Activated naive CD8-positive, alpha-beta T cell (primary cell): Measurements from ENCODE around the gene FHIT.
"Not testable (repeated sequence)": the region's sequence is repeated elsewhere in the genome, so short reads cannot be mapped to it uniquely, and the experiment has no call there.

Experiments used
- H3K27ac Mint-ChIP-seq: one replicate; pipeline ENCODE4 v1.8.0; 2021; ENCODE audit warnings: mixed read lengths
- H3K27me3 Mint-ChIP-seq: one replicate; pipeline ENCODE4 v1.8.0; 2021; ENCODE audit warnings: mixed read lengths
- H3K36me3 Mint-ChIP-seq: one replicate; pipeline ENCODE4 v1.8.0; 2021; ENCODE audit warnings: mixed read lengths
- H3K4me1 Mint-ChIP-seq: one replicate; pipeline ENCODE4 v1.8.0; 2021; ENCODE audit warnings: low read depth, mixed read lengths
- H3K4me3 Mint-ChIP-seq: one replicate; pipeline ENCODE4 v1.8.0; 2021; ENCODE audit warnings: mild to moderate bottlenecking, mixed read lengths
- H3K9me3 Mint-ChIP-seq: one replicate; pipeline ENCODE4 v1.8.0; 2021; ENCODE audit warnings: low read depth, mixed read lengths

The FHIT gene

GRCh38 chr3:61081554-61081953, 169.7 kb downstream of the FHIT start:
- peaks cover 5% of the 10 kb centered on the region for H3K36me3 Mint-ChIP-seq
- peaks cover 8% of the 10 kb centered on the region for H3K9me3 Mint-ChIP-seq
- no peak overlapping the region for H3K27ac Mint-ChIP-seq
- no peaks in the 10 kb centered on the region for H3K4me1 Mint-ChIP-seq
- no peak overlapping the region for H3K4me3 Mint-ChIP-seq
- H3K27me3 Mint-ChIP-seq: no peaks in the 10 kb centered on the region

GRCh38 chr3:61080737-61081445, 170.4 kb downstream of the FHIT start:
- H3K36me3 Mint-ChIP-seq: peaks cover 5% of the 10 kb centered on the region
- no peaks in the 10 kb centered on the region for H3K27me3 Mint-ChIP-seq
- peaks cover 8% of the 10 kb centered on the region for H3K9me3 Mint-ChIP-seq
- H3K4me1 Mint-ChIP-seq: no peaks in the 10 kb centered on the region
- no peak overlapping the region for H3K4me3 Mint-ChIP-seq
- H3K27ac Mint-ChIP-seq: no peak overlapping the region

GRCh38 chr3:61078048-61078752, 173.1 kb downstream of the FHIT start:
- no peaks in the 10 kb centered on the region for H3K4me1 Mint-ChIP-seq
- no peak overlapping the region for H3K4me3 Mint-ChIP-seq
- peaks cover 3% of the 10 kb centered on the region for H3K36me3 Mint-ChIP-seq
- H3K9me3 Mint-ChIP-seq: no peaks in the 10 kb centered on the region
- H3K27me3 Mint-ChIP-seq: no peaks in the 10 kb centered on the region
- no peak overlapping the region for H3K27ac Mint-ChIP-seq

GRCh38 chr3:61077551-61077950, 173.7 kb downstream of the FHIT start:
- H3K4me1 Mint-ChIP-seq: no peaks in the 10 kb centered on the region
- no peaks in the 10 kb centered on the region for H3K9me3 Mint-ChIP-seq
- peaks cover 3% of the 10 kb centered on the region for H3K36me3 Mint-ChIP-seq
- no peaks in the 10 kb centered on the region for H3K27me3 Mint-ChIP-seq
- H3K27ac Mint-ChIP-seq: no peak overlapping the region
- no peak overlapping the region for H3K4me3 Mint-ChIP-seq

- H3K27me3 Mint-ChIP-seq: no peaks in the 10 kb centered on the region
- no peak overlapping the region for H3K4me3 Mint-ChIP-seq
- H3K9me3 Mint-ChIP-seq: no peaks in the 10 kb centered on the region
These were observed 176.5 kb downstream of the FHIT start for GRCh38 chr3:61074783-61075182.

GRCh38 chr3:61073566-61074165, 177.6 kb downstream of the FHIT start:
- Mint-ChIP-seq H3K4me3 (no peak overlapping the region), H3K4me1 (no peaks in the 10 kb centered on the region), H3K36me3 (peaks cover 2% of the 10 kb centered on the region), H3K27me3 (no peaks in the 10 kb centered on the region), H3K9me3 (no peaks in the 10 kb centered on the region), H3K27ac (no peak overlapping the region)

More at GRCh38 chr3:61074783-61075182, 176.5 kb downstream of the FHIT start:
- Mint-ChIP-seq H3K27ac (no peak overlapping the region), H3K36me3 (peaks cover 2% of the 10 kb centered on the region), H3K4me1 (no peaks in the 10 kb centered on the region)

- Mint-ChIP-seq H3K9me3 (no peaks in the 10 kb centered on the region), H3K27me3 (no peaks in the 10 kb centered on the region), H3K36me3 (peaks cover 2% of the 10 kb centered on the region), H3K4me3 (no peak overlapping the region), H3K27ac (no peak overlapping the region), H3K4me1 (no peaks in the 10 kb centered on the region)
These were observed 183.2 kb downstream of the FHIT start for GRCh38 chr3:61068084-61068483.

GRCh38 chr3:61066800-61067199, 184.5 kb downstream of the FHIT start:
- H3K27ac Mint-ChIP-seq: no peak overlapping the region
- no peaks in the 10 kb centered on the region for H3K4me1 Mint-ChIP-seq
- H3K36me3 Mint-ChIP-seq: peaks cover 2% of the 10 kb centered on the region
- no peaks in the 10 kb centered on the region for H3K9me3 Mint-ChIP-seq
- H3K27me3 Mint-ChIP-seq: no peaks in the 10 kb centered on the region
- H3K4me3 Mint-ChIP-seq: no peak overlapping the region

- H3K27ac Mint-ChIP-seq, H3K9me3 Mint-ChIP-seq, H3K36me3 Mint-ChIP-seq, H3K4me1 Mint-ChIP-seq, H3K4me3 Mint-ChIP-seq, H3K27me3 Mint-ChIP-seq: not testable (repeated sequence)
These were observed 185.0 kb downstream of the FHIT start for GRCh38 chr3:61066222-61066621.

GRCh38 chr3:61065451-61066011, 185.7 kb downstream of the FHIT start:
- Mint-ChIP-seq H3K9me3 (no peaks in the 10 kb centered on the region), H3K36me3 (peaks cover 2% of the 10 kb centered on the region), H3K27me3 (no peaks in the 10 kb centered on the region), H3K4me3 (no peak overlapping the region), H3K27ac (no peak overlapping the region), H3K4me1 (no peaks in the 10 kb centered on the region)

GRCh38 chr3:61061092-61061723, 190.0 kb downstream of the FHIT start:
- Mint-ChIP-seq H3K4me3 (no peak overlapping the region), H3K27ac (no peak overlapping the region), H3K36me3 (no peaks in the 10 kb centered on the region)

GRCh38 chr3:61060411-61060861, 190.8 kb downstream of the FHIT start:
- no peaks in the 10 kb centered on the region for H3K36me3 Mint-ChIP-seq
- no peak overlapping the region for H3K4me3 Mint-ChIP-seq
- H3K9me3 Mint-ChIP-seq: no peaks in the 10 kb centered on the region
- H3K27ac Mint-ChIP-seq: no peak overlapping the region
- no peaks in the 10 kb centered on the region for H3K27me3 Mint-ChIP-seq
- H3K4me1 Mint-ChIP-seq: no peaks in the 10 kb centered on the region

More at GRCh38 chr3:61061092-61061723, 190.0 kb downstream of the FHIT start:
- H3K4me1 Mint-ChIP-seq: no peaks in the 10 kb centered on the region
- H3K9me3 Mint-ChIP-seq: no peaks in the 10 kb centered on the region
- H3K27me3 Mint-ChIP-seq: no peaks in the 10 kb centered on the region

GRCh38 chr3:61058836-61059235, 192.4 kb downstream of the FHIT start:
- Mint-ChIP-seq H3K27ac (no peak overlapping the region), H3K36me3 (no peaks in the 10 kb centered on the region), H3K9me3 (no peaks in the 10 kb centered on the region), H3K4me3 (no peak overlapping the region), H3K4me1 (no peaks in the 10 kb centered on the region), H3K27me3 (no peaks in the 10 kb centered on the region)

GRCh38 chr3:61057464-61057863, 193.8 kb downstream of the FHIT start:
- Mint-ChIP-seq H3K4me1 (no peaks in the 10 kb centered on the region), H3K4me3 (no peak overlapping the region), H3K9me3 (no peaks in the 10 kb centered on the region), H3K27me3 (no peaks in the 10 kb centered on the region), H3K36me3 (peaks cover 2% of the 10 kb centered on the region), H3K27ac (no peak overlapping the region)

- Mint-ChIP-seq H3K4me1 (no peaks in the 10 kb centered on the region), H3K36me3 (peaks cover 2% of the 10 kb centered on the region), H3K4me3 (no peak overlapping the region), H3K27ac (no peak overlapping the region), H3K9me3 (no peaks in the 10 kb centered on the region), H3K27me3 (no peaks in the 10 kb centered on the region)
These were observed 195.8 kb downstream of the FHIT start for GRCh38 chr3:61055447-61055846.
